ENCODE measurements around the gene CCDC171. TPM values are rescaled to one million over a fixed set of nuclear protein-coding genes. Genes with fewer than 3 reads are reported as not detected.

The CCDC171 gene
- total RNA-seq, 1 donor from 2014 or later: 1.2 TPM

DNA sequence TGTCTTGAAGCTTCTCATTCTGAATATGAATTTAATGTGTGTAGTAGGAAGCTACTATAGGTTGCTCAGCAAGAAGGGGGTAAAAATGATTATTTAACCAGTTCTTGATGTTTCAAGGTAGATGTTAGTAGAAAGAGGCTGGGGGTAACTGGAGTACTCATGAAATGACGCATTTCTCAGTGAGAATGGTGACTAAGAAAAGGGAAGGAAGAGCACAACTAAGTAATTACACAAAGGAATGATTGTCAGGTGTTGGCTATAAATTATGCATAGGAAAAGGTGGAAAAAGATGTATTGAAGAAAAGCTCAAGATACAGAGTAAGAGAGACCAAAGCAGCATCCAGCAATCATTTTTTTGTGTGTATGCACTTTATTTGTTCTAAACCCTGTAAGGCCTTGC, 40.6 kb upstream of the CCDC171 start:
- H3K4me1 Mint-ChIP-seq (ENCODE audit: low read depth, unreplicated experiment): no peaks in the 10 kb centered on the region
- no peaks in the 10 kb centered on the region for H3K27me3 Mint-ChIP-seq (ENCODE audit: low read depth, unreplicated experiment)
- H3K9me3 ChIP-seq (ENCODE audit: insufficient read depth, low read depth, low read length): no peaks in the 10 kb centered on the region
- H3K9me3 Mint-ChIP-seq (ENCODE audit: unreplicated experiment): no peaks in the 10 kb centered on the region
- no peaks in the 10 kb centered on the region for H3K36me3 ChIP-seq (ENCODE audit: insufficient read depth, low read length)
- no peak overlapping the region for H3K9ac ChIP-seq (ENCODE audit: low read length)
- H4K20me1 ChIP-seq (ENCODE audit: insufficient read depth, low read length): peaks cover 4% of the 10 kb centered on the region
- no peaks in the 10 kb centered on the region for H3K27me3 ChIP-seq (ENCODE audit: insufficient read depth, low read length)
- no peak overlapping the region for H3K4me3 ChIP-seq (ENCODE audit: insufficient read depth, low read depth, low read length)
- H3K27ac Mint-ChIP-seq (ENCODE audit: unreplicated experiment): no peak overlapping the region
- FAIRE-seq (no peak), DNase-seq (ENCODE audit: low read depth) (no peak)
- no peak for TF ChIP-seq EZH2 (IDR thresholded peaks at IDR 0.05; ENCODE audit: insufficient read depth, low read length)
- TF ChIP-seq, protein P1, sequence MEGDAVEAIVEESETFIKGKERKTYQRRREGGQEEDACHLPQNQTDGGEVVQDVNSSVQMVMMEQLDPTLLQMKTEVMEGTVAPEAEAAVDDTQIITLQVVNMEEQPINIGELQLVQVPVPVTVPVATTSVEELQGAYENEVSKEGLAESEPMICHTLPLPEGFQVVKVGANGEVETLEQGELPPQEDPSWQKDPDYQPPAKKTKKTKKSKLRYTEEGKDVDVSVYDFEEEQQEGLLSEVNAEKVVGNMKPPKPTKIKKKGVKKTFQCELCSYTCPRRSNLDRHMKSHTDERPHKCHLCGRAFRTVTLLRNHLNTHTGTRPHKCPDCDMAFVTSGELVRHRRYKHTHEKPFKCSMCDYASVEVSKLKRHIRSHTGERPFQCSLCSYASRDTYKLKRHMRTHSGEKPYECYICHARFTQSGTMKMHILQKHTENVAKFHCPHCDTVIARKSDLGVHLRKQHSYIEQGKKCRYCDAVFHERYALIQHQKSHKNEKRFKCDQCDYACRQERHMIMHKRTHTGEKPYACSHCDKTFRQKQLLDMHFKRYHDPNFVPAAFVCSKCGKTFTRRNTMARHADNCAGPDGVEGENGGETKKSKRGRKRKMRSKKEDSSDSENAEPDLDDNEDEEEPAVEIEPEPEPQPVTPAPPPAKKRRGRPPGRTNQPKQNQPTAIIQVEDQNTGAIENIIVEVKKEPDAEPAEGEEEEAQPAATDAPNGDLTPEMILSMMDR (IDR thresholded peaks at IDR 0.05; ENCODE audit: insufficient read depth, low read depth, low read length): no peak
- no peak overlapping the region for H3K4me3 Mint-ChIP-seq (ENCODE audit: unreplicated experiment)
- H3K79me2 ChIP-seq (ENCODE audit: insufficient read depth, low read length): peaks cover 27% of the 10 kb centered on the region
- H3K4me2 ChIP-seq (ENCODE audit: low read length): no peak overlapping the region
- H3K36me3 Mint-ChIP-seq (ENCODE audit: low read depth, unreplicated experiment): no peaks in the 10 kb centered on the region
- no peak overlapping the region for H3K27ac ChIP-seq (ENCODE audit: low read depth, low read length)
- H3K4me1 ChIP-seq (ENCODE audit: insufficient read depth, low read length): peaks cover 8% of the 10 kb centered on the region
- H2AFZ ChIP-seq (ENCODE audit: low read depth, low read length): no peak overlapping the region

- Mint-ChIP-seq H3K4me1 (ENCODE audit: low read depth, unreplicated experiment) (no peaks in the 10 kb centered on the region), H3K9me3 (ENCODE audit: unreplicated experiment) (no peaks in the 10 kb centered on the region), H3K27me3 (ENCODE audit: low read depth, unreplicated experiment) (no peaks in the 10 kb centered on the region), H3K27ac (ENCODE audit: unreplicated experiment) (no peak overlapping the region), H3K36me3 (ENCODE audit: low read depth, unreplicated experiment) (no peaks in the 10 kb centered on the region), H3K4me3 (ENCODE audit: unreplicated experiment) (no peak overlapping the region)
- Histone ChIP-seq H3K36me3 (ENCODE audit: insufficient read depth, low read length) (no peaks in the 10 kb centered on the region), H2AFZ (ENCODE audit: low read depth, low read length) (no peak overlapping the region), H3K4me3 (ENCODE audit: insufficient read depth, low read depth, low read length) (no peak overlapping the region), H3K9ac (ENCODE audit: low read length) (no peak overlapping the region), H3K4me1 (ENCODE audit: insufficient read depth, low read length) (peaks cover 8% of the 10 kb centered on the region), H3K27ac (ENCODE audit: low read depth, low read length) (no peak overlapping the region), H3K27me3 (ENCODE audit: insufficient read depth, low read length) (no peaks in the 10 kb centered on the region), H4K20me1 (ENCODE audit: insufficient read depth, low read length) (peaks cover 4% of the 10 kb centered on the region), H3K9me3 (ENCODE audit: insufficient read depth, low read depth, low read length) (no peaks in the 10 kb centered on the region), H3K79me2 (ENCODE audit: insufficient read depth, low read length) (peaks cover 22% of the 10 kb centered on the region), H3K4me2 (ENCODE audit: low read length) (no peak overlapping the region)
- TF ChIP-seq EZH2 (IDR thresholded peaks at IDR 0.05; ENCODE audit: insufficient read depth, low read length): no peak
- TF ChIP-seq, protein P1 (IDR thresholded peaks at IDR 0.05; ENCODE audit: insufficient read depth, low read depth, low read length): no peak
- DNase-seq (ENCODE audit: low read depth): no peak
- FAIRE-seq: no peak
Observed at GRCh38 chr9:15512889-15513288, 40.0 kb upstream of the CCDC171 start.

- Histone ChIP-seq H3K9me3 (ENCODE audit: insufficient read depth, low read depth, low read length) (no peaks in the 10 kb centered on the region), H3K4me3 (ENCODE audit: insufficient read depth, low read depth, low read length) (no peak overlapping the region), H3K36me3 (ENCODE audit: insufficient read depth, low read length) (no peaks in the 10 kb centered on the region), H3K27ac (ENCODE audit: low read depth, low read length) (no peak overlapping the region), H3K4me1 (ENCODE audit: insufficient read depth, low read length) (peaks cover 8% of the 10 kb centered on the region), H3K79me2 (ENCODE audit: insufficient read depth, low read length) (peaks cover 18% of the 10 kb centered on the region), H4K20me1 (ENCODE audit: insufficient read depth, low read length) (peaks cover 2% of the 10 kb centered on the region), H3K9ac (ENCODE audit: low read length) (no peak overlapping the region), H2AFZ (ENCODE audit: low read depth, low read length) (no peak overlapping the region), H3K27me3 (ENCODE audit: insufficient read depth, low read length) (no peaks in the 10 kb centered on the region), H3K4me2 (ENCODE audit: low read length) (no peak overlapping the region)
- DNase-seq (ENCODE audit: low read depth) (no peak), FAIRE-seq (no peak)
- Mint-ChIP-seq H3K4me1 (ENCODE audit: low read depth, unreplicated experiment) (no peaks in the 10 kb centered on the region), H3K27ac (ENCODE audit: unreplicated experiment) (no peak overlapping the region), H3K27me3 (ENCODE audit: low read depth, unreplicated experiment) (no peaks in the 10 kb centered on the region), H3K4me3 (ENCODE audit: unreplicated experiment) (no peak overlapping the region), H3K36me3 (ENCODE audit: low read depth, unreplicated experiment) (no peaks in the 10 kb centered on the region), H3K9me3 (ENCODE audit: unreplicated experiment) (no peaks in the 10 kb centered on the region)
- no peak for TF ChIP-seq EZH2 (IDR thresholded peaks at IDR 0.05; ENCODE audit: insufficient read depth, low read length)
- TF ChIP-seq, protein P1 (IDR thresholded peaks at IDR 0.05; ENCODE audit: insufficient read depth, low read depth, low read length): no peak
Observed at GRCh38 chr9:15513335-15513734, 39.5 kb upstream of the CCDC171 start.

All from astrocyte (in vitro differentiated cells and primary cell).